Upper lobe of right lung (tissue), 1 donor: Measurements from ENCODE around the gene PLPP3. TPM values are rescaled to one million over a fixed set of nuclear protein-coding genes. Genes with fewer than 3 reads are reported as not detected.

Source experiments
- ATAC-seq: fragments of 200-7000 bp; cut with Tn5 transposase; one replicate; pipeline ENCODE4 v1.9.1; 2020; ENCODE audit warnings: mild to moderate bottlenecking, moderate library complexity
- DNase-seq: peaks from one replicate; pipeline ENCODE4 v3.0.0-alpha.2; 2020
- H3K27ac ChIP-seq: fragments of 200-600 bp; one replicate; pipeline ENCODE4 v1.8.0; 2022
- H3K27me3 ChIP-seq: fragments of 200-600 bp; one replicate; pipeline ENCODE4 v1.8.0; 2022; ENCODE audit warnings: mild to moderate bottlenecking
- H3K36me3 ChIP-seq: fragments of 200-600 bp; one replicate; pipeline ENCODE4 v1.8.0; 2022
- H3K4me1 ChIP-seq: fragments of 200-600 bp; one replicate; pipeline ENCODE4 v1.8.0; 2022
- H3K4me3 ChIP-seq: fragments of 200-600 bp; one replicate; pipeline ENCODE4 v1.8.0; 2022; ENCODE audit warnings: mild to moderate bottlenecking
- H3K9me3 ChIP-seq: fragments of 200-600 bp; one replicate; pipeline ENCODE4 v1.8.0; 2022
- CTCF ChIP-seq: fragments of 200-600 bp; IDR thresholded peaks from one replicate; pipeline ENCODE4 v1.8.0; 2022; ENCODE audit warnings: antibody characterized with exemption
- intact Hi-C: fragments of 100-400 bp; cut with DNase I; formaldehyde crosslinking; loops from one replicate; pipeline ENCODE4 v1.11.0; 2022
- total RNA-seq: library from RNA; stranded (reverse); fragmentation: NEBNext Ultra II Directional; extraction: Animal tissue kit (Norgen Biotek cat#: 25700); gene quantifications from one replicate; pipeline ENCODE4 v1.2.1, GENCODE V29; 2021
- donor health status: DM: no; HTN: yes; CAD: no; lungs with severe emphysema.

The PLPP3 gene
- total RNA-seq, 1 donor from 2014 or later = 124 TPM

GRCh38 chr1:56452027-56453011, 127.0 kb downstream of the PLPP3 start:
- Histone ChIP-seq H3K36me3 (no peaks in the 10 kb centered on the region), H3K4me3 (no peak overlapping the region), H3K27me3 (no peaks in the 10 kb centered on the region), H3K4me1 (peaks cover 38% of the 10 kb centered on the region), H3K9me3 (no peaks in the 10 kb centered on the region), H3K27ac (no peak overlapping the region)
- ATAC-seq (peak; percentile 40), DNase-seq (no peak)
- intact Hi-C loops = no loop called here
- TF ChIP-seq CTCF = no peak

- TF ChIP-seq CTCF = no peak
- intact Hi-C loops = no loop called here
- Histone ChIP-seq H3K27ac (no peak overlapping the region), H3K27me3 (no peaks in the 10 kb centered on the region), H3K36me3 (no peaks in the 10 kb centered on the region), H3K4me3 (no peak overlapping the region), H3K4me1 (peaks cover 45% of the 10 kb centered on the region), H3K9me3 (no peaks in the 10 kb centered on the region)
- no peak for ATAC-seq
- DNase-seq = no peak
Observed at GRCh38 chr1:56451491-56451890, 127.9 kb downstream of the PLPP3 start.

DNA sequence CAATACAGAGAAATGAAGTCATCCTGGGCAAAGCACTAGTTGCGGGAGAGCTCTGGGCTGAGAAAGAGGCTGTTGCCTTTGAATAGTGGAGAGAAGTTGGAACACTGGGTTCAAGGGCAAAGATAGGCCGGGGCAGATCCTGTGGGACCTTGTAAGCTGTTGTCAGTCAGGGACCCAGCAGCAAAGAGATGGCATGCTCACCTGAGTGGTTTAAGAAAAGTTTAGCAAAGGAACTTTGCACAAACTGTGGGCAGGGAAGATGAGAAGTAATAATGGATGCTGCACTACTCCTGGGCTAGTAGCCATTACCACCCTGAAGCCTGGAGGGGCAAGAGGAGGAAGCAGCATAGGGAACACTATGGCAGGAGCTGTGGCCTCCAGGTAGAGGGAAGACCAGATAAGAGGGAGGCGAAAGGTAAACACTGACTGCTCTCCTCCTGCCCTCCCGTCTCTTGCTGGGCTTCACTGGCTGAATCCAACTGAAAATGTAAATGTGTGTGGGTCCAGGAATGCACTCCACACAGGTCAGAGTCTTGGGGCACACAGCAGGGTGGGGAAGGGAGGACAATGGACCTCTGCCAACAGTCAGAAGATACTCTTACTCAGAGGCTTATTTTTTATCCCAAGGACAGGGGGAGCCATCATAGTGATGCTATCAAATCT, 129.2 kb downstream of the PLPP3 start:
- H3K27ac ChIP-seq = no peak overlapping the region
- H3K4me1 ChIP-seq = peaks cover 52% of the 10 kb centered on the region
- no peak overlapping the region for H3K4me3 ChIP-seq
- no peaks in the 10 kb centered on the region for H3K36me3 ChIP-seq
- ATAC-seq (no peak), DNase-seq (no peak)
- intact Hi-C loops = no loop called here
- H3K9me3 ChIP-seq = no peaks in the 10 kb centered on the region
- no peaks in the 10 kb centered on the region for H3K27me3 ChIP-seq
- no peak for TF ChIP-seq CTCF

DNA sequence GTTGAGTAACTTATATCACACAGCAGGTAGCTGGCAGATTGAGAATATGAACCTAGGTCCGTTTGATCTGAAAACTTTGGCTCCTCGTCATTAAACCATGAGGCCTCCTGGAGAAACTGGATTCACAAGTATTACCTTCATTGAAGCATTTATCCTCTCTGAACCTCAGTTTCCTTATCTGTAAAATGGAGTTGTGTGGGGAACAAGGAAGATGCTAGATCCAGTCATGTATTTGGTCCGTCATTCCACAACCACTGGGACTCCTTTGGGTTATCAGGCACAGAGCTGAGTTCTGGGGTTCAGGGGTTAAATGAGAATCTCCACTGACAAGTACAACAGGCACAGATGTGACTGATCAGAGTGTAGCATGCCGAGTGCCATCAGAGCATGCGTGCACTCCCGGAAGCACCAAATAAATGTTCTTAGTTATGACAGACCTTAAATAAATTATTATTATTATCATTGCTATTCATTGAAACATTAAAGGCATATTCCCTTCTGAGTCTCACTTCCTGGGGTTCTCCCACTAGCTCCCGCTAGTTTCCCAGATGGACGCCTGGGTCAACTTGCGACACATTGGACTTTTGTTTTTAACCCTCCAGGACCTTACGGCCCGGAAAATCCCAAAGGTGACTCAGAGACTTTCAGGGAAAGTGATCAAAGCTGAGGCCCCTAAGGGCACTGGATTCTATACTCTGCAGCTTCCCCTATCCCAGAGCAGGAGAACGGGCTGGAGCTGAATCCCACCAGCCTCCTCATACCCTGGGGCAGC, 130.6 kb downstream of the PLPP3 start:
- no peak for TF ChIP-seq CTCF
- H3K4me3 ChIP-seq = no peak overlapping the region
- no peaks in the 10 kb centered on the region for H3K36me3 ChIP-seq
- peaks cover 52% of the 10 kb centered on the region for H3K4me1 ChIP-seq
- DNase-seq (no peak), ATAC-seq (no peak)
- no peak overlapping the region for H3K27ac ChIP-seq
- H3K9me3 ChIP-seq = no peaks in the 10 kb centered on the region
- intact Hi-C loops = no loop called here
- no peaks in the 10 kb centered on the region for H3K27me3 ChIP-seq

GRCh38 chr1:56447823-56448222, 131.5 kb downstream of the PLPP3 start:
- TF ChIP-seq CTCF = no peak
- Histone ChIP-seq H3K36me3 (no peaks in the 10 kb centered on the region), H3K27ac (peak overlapping the region; percentile 20)

More at GRCh38 chr1:56447823-56448222, 131.5 kb downstream of the PLPP3 start:
- H3K9me3 ChIP-seq = no peaks in the 10 kb centered on the region
- no peaks in the 10 kb centered on the region for H3K27me3 ChIP-seq
- intact Hi-C loops = no loop called here
- ATAC-seq (no peak), DNase-seq (no peak)
- H3K4me3 ChIP-seq = no peak overlapping the region
- peaks cover 46% of the 10 kb centered on the region for H3K4me1 ChIP-seq
